Keratinocyte (primary cell): ENCODE measurements around the gene ZSCAN22. TPM values are rescaled to one million over a fixed set of nuclear protein-coding genes. Genes with fewer than 3 reads are reported as not detected.
A peak's percentile ranks its signal among the peaks of the same experiment; 100 is the strongest.

ENCODE experiments used
- DNase-seq: peaks from one replicate; pipeline ENCODE4 v3.0.0-alpha.2; 2011; ENCODE audit warnings: low read depth, missing footprints, low spot score
- FAIRE-seq: peaks from 2 replicates; lab custom pipeline; 2011; peaks lifted over from hg19 to GRCh38; lab: Jason Lieb, UNC
- H2AFZ ChIP-seq: 2 replicates; pipeline ENCODE4 v1.6.0; 2012; ENCODE audit warnings: low read length, control low read depth, inconsistent platforms; ENCODE audit not compliant: control insufficient read depth
- H3K27ac ChIP-seq: 2 replicates; pipeline ENCODE4 v1.5.1; 2011; ENCODE audit warnings: low read length; ENCODE audit not compliant: control insufficient read depth, insufficient read depth
- H3K27me3 ChIP-seq: 3 replicates; pipeline ENCODE4 v1.6.0; 2011; ENCODE audit warnings: low read length; ENCODE audit not compliant: control insufficient read depth, insufficient read depth; ENCODE audit errors: extremely low read depth
- H3K36me3 ChIP-seq, 2 experiments: 2 replicates in 1 of 2; 3 replicates in 1 of 2; pipeline ENCODE4 v1.5.1; 2011; ENCODE audit warnings: low read length in 2 of 2, mild to moderate bottlenecking in 1 of 2; ENCODE audit not compliant: control insufficient read depth in 2 of 2, insufficient read depth in 2 of 2; ENCODE audit errors: extremely low read depth in 1 of 2
- H3K4me1 ChIP-seq: 3 replicates; pipeline ENCODE4 v1.5.1; 2011; ENCODE audit warnings: low read length; ENCODE audit not compliant: control insufficient read depth, insufficient read depth; ENCODE audit errors: extremely low read depth
- H3K4me2 ChIP-seq: 3 replicates; pipeline ENCODE4 v1.6.0; 2011; ENCODE audit warnings: low read depth, low read length; ENCODE audit not compliant: control insufficient read depth, insufficient read depth; ENCODE audit errors: extremely low read depth
- H3K4me3 ChIP-seq, 3 experiments: fragments of 200-600 bp in 1 of 3; sonication (generic) in 1 of 3; 2 replicates in 2 of 3; 3 replicates in 1 of 3; pipeline ENCODE4 v1.5.1; 2011 to 2016; ENCODE audit warnings: low read length in 3 of 3, mild to moderate bottlenecking in 3 of 3, control low read depth in 2 of 3, inconsistent platforms in 1 of 3, low read depth in 1 of 3, mixed read lengths in 1 of 3, mixed run types in 1 of 3, moderate library complexity in 1 of 3; ENCODE audit not compliant: control insufficient read depth in 2 of 3, insufficient read depth in 2 of 3; ENCODE audit errors: extremely low read depth in 1 of 3
- H3K79me2 ChIP-seq: 2 replicates; pipeline ENCODE4 v1.6.0; 2012; ENCODE audit warnings: low read length; ENCODE audit not compliant: control insufficient read depth, insufficient read depth
- H3K9ac ChIP-seq: 3 replicates; pipeline ENCODE4 v1.6.0; 2011; ENCODE audit warnings: low read length; ENCODE audit not compliant: control insufficient read depth, insufficient read depth; ENCODE audit errors: extremely low read depth
- H3K9me1 ChIP-seq: 3 replicates; pipeline ENCODE4 v1.6.0; 2011; ENCODE audit warnings: low read length; ENCODE audit not compliant: control insufficient read depth, insufficient read depth; ENCODE audit errors: extremely low read depth
- H3K9me3 ChIP-seq: 2 replicates; pipeline ENCODE4 v1.5.1; 2012; ENCODE audit warnings: low read depth, low read length; ENCODE audit not compliant: control insufficient read depth
- H4K20me1 ChIP-seq: 3 replicates; pipeline ENCODE4 v1.6.0; 2011; ENCODE audit warnings: low read length; ENCODE audit not compliant: control insufficient read depth, insufficient read depth; ENCODE audit errors: extremely low read depth
- CTCF ChIP-seq, 3 experiments: IDR thresholded peaks in 1 of 3; conservative IDR thresholded peaks in 1 of 3; optimal IDR thresholded peaks in 1 of 3; 2 replicates in 2 of 3; 3 replicates in 1 of 3; pipeline versions ENCODE3 to v1.5.1; 2011; ENCODE audit warnings: low read length in 3 of 3, mild to moderate bottlenecking in 3 of 3, moderate library complexity in 2 of 3, control low read depth in 1 of 3, inconsistent platforms in 1 of 3; ENCODE audit not compliant: insufficient read depth in 2 of 3; ENCODE audit errors: extremely low read depth in 1 of 3
- EZH2 ChIP-seq: IDR thresholded peaks from one replicate; pipeline ENCODE4 v1.6.1; 2012; ENCODE audit warnings: inconsistent platforms, mild to moderate bottlenecking, low read length, moderate library complexity
- dilution Hi-C: fragments of 300-500 bp; cut with MboI; formaldehyde crosslinking; loops from one replicate; pipeline ENCODE4 v1.7.0; 2020; ENCODE audit warnings: low sequenced_read_pairs; ENCODE audit not compliant: extremely low pct_ligation_motif_present
- polyA plus RNA-seq, 5 experiments: library from polyadenylated mRNA; depleted of rRNA in 3 of 5; stranded (reverse) in 3 of 5; stranded (forward) in 1 of 5; unstranded in 1 of 5; fragments of >200 nt; gene quantifications; 1 replicate in 1 of 5; 2 replicates in 3 of 5; 3 replicates in 1 of 5; pipeline versions ENCODE4 v1.2.1 to v1.2.3, GENCODE V29; 2011 to 2012; ENCODE audit warnings: missing spikeins in 2 of 5, low read depth in 1 of 5, low replicate concordance in 1 of 5

Gene ZSCAN22
- polyA plus RNA-seq, 1 donor (not counting 4 experiments of a cell fraction or from before 2014, with no cell fraction given), result 2.5 TPM

GRCh38 chr19:58277748-58278540 lies 48.9 kb upstream of the ZSCAN22 start:
- H4K20me1 ChIP-seq, result no peaks in the 10 kb centered on the region
- no peaks in the 10 kb centered on the region for H3K9me1 ChIP-seq
- H2AFZ ChIP-seq, result peak overlapping the region; percentile 90
- dilution Hi-C loops, result no loop called here
- H3K79me2 ChIP-seq, result peaks cover 38% of the 10 kb centered on the region
- peak overlapping the region; percentile 83 for H3K27ac ChIP-seq
- H3K4me2 ChIP-seq, result peak overlapping the region; percentile 93
- no peaks in the 10 kb centered on the region for H3K27me3 ChIP-seq
- H3K36me3 ChIP-seq, result peaks cover 0 to 3% of the 10 kb centered on the region in 2 experiments
- no peaks in the 10 kb centered on the region for H3K9me3 ChIP-seq
- DNase-seq (no peak), FAIRE-seq (no peak)
- peak overlapping the region; percentile 93 for H3K9ac ChIP-seq
- TF ChIP-seq EZH2, result no peak
- TF ChIP-seq CTCF (optimal IDR thresholded peaks at IDR 0.05 in 1 of 3, IDR thresholded peaks at IDR 0.05 in 1 of 3, conservative IDR thresholded peaks at IDR 0.05 in 1 of 3; ENCODE audit: extremely low read depth in 1 of 3, insufficient read depth in 2 of 3, low read length in 3 of 3), result no peak
- peak overlapping the region; percentile 88 to 94 (median 88) for H3K4me3 ChIP-seq
- peaks cover 9% of the 10 kb centered on the region for H3K4me1 ChIP-seq

- H3K9ac ChIP-seq, result peak within 1 kb of the TSS; percentile 93
- peaks cover 9% of the 10 kb centered on the region for H3K4me1 ChIP-seq
- DNase-seq (peak; percentile 96), FAIRE-seq (peak; percentile 67)
- H3K9me3 ChIP-seq, result no peaks in the 10 kb centered on the region
- H3K27ac ChIP-seq, result peak within 1 kb of the TSS; percentile 83
- dilution Hi-C loops, result no loop called here
- peaks cover 42% of the 10 kb centered on the region for H3K79me2 ChIP-seq
- H3K27me3 ChIP-seq, result no peaks in the 10 kb centered on the region
- H2AFZ ChIP-seq, result peak within 1 kb of the TSS; percentile 94
- no peaks in the 10 kb centered on the region for H3K9me1 ChIP-seq
- TF ChIP-seq EZH2 (no peak), CTCF (optimal IDR thresholded peaks at IDR 0.05 in 1 of 3, IDR thresholded peaks at IDR 0.05 in 1 of 3, conservative IDR thresholded peaks at IDR 0.05 in 1 of 3; ENCODE audit: extremely low read depth in 1 of 3, insufficient read depth in 2 of 3, low read length in 3 of 3) (peak in 1 of 3 experiments; percentile 13)
- no peaks in the 10 kb centered on the region for H4K20me1 ChIP-seq
- peak within 1 kb of the TSS; percentile 88 to 94 (median 88) for H3K4me3 ChIP-seq
- peak within 1 kb of the TSS; percentile 94 for H3K4me2 ChIP-seq
- H3K36me3 ChIP-seq, result peaks cover 0 to 4% of the 10 kb centered on the region in 2 experiments
Measured at GRCh38 chr19:58278541-58279041, 48.2 kb upstream of the ZSCAN22 start, which contains the start of gene ZNF8. Gene ZNF8, plus strand, starts transcription at chr19:58278955. Its CDS starts 127 bp downstream, at chr19:58279082.
